BE2C (cell line): Measurements from ENCODE around the gene KLHL26.

Experiments
- DNase-seq: peaks from one replicate; pipeline ENCODE4 v3.0.0-alpha.2; 2020
- H3K27me3 ChIP-seq: fragments of 250-450 bp; sonication (Bioruptor Pico); 2 replicates; pipeline ENCODE4 v1.5.1; 2020; ENCODE audit warnings: mild to moderate bottlenecking
- H3K36me3 ChIP-seq: fragments of 250-450 bp; sonication (Bioruptor Pico); 2 replicates; pipeline ENCODE4 v1.5.1; 2020; ENCODE audit warnings: mild to moderate bottlenecking
- H3K4me1 ChIP-seq: fragments of 250-450 bp; sonication (Bioruptor Pico); 2 replicates; pipeline ENCODE4 v1.5.1; 2020
- H3K4me3 ChIP-seq: 2 replicates; pipeline ENCODE4 v1.5.1; 2011; ENCODE audit warnings: low read depth, low read length
- H3K9me3 ChIP-seq: fragments of 250-450 bp; sonication (Bioruptor Pico); 2 replicates; pipeline ENCODE4 v1.5.1; 2020
- TF ChIP-seq, protein P1 (sequence below): IDR thresholded peaks from 2 replicates; pipeline ENCODE4 v1.5.1; 2012; ENCODE audit warnings: mild to moderate bottlenecking, low read depth, low read length

KLHL26 gene

DNA sequence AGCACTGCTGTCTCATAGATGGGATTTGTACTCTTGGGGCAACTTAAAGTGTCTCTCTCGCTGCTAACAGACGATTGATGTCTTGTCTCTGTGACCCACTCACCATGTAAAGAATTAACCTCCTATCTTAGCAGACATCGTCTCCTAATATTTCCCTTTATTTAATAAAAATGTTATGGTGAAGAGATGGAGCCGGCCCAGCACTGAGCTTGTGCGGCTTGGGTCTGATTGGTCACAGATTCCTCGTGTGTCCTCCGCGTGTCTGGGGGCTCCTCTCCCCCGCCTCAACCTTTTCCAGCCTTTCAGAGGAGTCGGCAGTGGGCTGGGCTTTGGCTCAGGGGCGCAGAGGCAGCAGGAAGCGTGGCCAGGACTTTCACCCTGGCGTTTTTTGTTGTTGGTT, 33.5 kb downstream of the KLHL26 start:
- Histone ChIP-seq H3K4me3 (no peak overlapping the region), H3K36me3 (peaks cover 18% of the 10 kb centered on the region), H3K9me3 (no peaks in the 10 kb centered on the region), H3K4me1 (peaks cover 26% of the 10 kb centered on the region), H3K27me3 (no peaks in the 10 kb centered on the region)
- TF ChIP-seq, protein P1, sequence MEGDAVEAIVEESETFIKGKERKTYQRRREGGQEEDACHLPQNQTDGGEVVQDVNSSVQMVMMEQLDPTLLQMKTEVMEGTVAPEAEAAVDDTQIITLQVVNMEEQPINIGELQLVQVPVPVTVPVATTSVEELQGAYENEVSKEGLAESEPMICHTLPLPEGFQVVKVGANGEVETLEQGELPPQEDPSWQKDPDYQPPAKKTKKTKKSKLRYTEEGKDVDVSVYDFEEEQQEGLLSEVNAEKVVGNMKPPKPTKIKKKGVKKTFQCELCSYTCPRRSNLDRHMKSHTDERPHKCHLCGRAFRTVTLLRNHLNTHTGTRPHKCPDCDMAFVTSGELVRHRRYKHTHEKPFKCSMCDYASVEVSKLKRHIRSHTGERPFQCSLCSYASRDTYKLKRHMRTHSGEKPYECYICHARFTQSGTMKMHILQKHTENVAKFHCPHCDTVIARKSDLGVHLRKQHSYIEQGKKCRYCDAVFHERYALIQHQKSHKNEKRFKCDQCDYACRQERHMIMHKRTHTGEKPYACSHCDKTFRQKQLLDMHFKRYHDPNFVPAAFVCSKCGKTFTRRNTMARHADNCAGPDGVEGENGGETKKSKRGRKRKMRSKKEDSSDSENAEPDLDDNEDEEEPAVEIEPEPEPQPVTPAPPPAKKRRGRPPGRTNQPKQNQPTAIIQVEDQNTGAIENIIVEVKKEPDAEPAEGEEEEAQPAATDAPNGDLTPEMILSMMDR: no peak
- DNase-seq: peak; percentile 55

DNA sequence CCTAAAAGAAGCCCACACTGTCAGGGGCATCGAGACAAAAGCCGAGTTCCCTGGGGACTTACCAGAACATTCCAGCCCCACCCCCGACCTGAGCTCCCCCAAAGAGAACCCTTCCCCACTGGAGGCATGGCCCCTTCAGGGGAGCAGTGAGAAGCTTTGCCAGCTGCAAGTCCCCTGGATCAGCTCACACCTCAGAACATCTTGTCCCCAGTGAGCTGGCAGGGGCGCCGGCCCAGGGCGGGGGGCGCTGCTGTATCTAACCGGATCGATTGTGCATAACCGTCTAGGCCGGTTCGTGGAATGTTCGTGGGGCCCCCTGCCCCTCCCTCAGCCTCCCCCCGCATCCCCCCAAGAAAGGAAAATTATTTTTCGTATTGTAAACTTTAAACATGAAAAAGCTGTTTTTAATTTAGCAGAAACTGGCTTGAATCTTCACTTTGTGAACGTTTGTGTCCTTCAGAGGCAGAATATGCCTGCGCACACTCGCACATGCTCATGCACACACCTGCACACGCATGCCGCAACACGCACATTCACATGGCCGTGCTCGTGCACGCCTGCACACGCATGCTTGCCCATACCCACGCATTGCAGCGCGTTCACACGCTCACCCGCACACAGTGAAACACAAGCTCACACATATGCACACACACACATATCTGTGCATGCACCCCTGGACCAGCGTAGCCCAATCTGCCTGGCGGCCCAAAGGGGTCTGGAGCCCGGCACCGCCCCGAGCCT, 34.6 kb downstream of the KLHL26 start:
- peaks cover 27% of the 10 kb centered on the region for H3K4me1 ChIP-seq
- H3K27me3 ChIP-seq: no peaks in the 10 kb centered on the region
- TF ChIP-seq, protein P1: no peak
- no peaks in the 10 kb centered on the region for H3K9me3 ChIP-seq
- DNase-seq: no peak
- H3K36me3 ChIP-seq: peaks cover 18% of the 10 kb centered on the region
- H3K4me3 ChIP-seq: no peak overlapping the region

DNA sequence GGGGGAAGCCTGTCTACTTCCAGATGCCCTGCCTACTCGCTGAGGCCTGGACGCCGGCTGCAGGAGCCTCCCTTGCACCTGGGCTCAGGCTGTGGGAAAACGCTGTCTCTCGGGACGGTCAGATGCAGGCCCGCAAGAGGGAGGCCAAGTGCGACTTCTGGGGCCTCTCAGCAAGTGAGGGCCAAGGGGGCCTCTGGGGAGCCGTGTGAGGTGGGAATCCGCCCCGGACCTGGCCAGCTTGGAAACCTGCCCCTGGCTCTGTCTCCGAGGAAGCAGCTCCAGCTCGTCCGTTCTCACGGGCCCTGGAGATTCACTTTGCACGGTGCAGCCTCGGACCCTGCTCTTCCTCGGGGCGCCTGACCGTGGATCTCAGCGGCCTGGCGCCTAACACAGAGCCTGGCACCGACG, 35.2 kb downstream of the KLHL26 start:
- Histone ChIP-seq H3K36me3 (peaks cover 18% of the 10 kb centered on the region), H3K4me3 (no peak overlapping the region), H3K9me3 (no peaks in the 10 kb centered on the region), H3K4me1 (peaks cover 33% of the 10 kb centered on the region), H3K27me3 (no peaks in the 10 kb centered on the region)
- DNase-seq: peak; percentile 63
- TF ChIP-seq, protein P1: no peak

DNA sequence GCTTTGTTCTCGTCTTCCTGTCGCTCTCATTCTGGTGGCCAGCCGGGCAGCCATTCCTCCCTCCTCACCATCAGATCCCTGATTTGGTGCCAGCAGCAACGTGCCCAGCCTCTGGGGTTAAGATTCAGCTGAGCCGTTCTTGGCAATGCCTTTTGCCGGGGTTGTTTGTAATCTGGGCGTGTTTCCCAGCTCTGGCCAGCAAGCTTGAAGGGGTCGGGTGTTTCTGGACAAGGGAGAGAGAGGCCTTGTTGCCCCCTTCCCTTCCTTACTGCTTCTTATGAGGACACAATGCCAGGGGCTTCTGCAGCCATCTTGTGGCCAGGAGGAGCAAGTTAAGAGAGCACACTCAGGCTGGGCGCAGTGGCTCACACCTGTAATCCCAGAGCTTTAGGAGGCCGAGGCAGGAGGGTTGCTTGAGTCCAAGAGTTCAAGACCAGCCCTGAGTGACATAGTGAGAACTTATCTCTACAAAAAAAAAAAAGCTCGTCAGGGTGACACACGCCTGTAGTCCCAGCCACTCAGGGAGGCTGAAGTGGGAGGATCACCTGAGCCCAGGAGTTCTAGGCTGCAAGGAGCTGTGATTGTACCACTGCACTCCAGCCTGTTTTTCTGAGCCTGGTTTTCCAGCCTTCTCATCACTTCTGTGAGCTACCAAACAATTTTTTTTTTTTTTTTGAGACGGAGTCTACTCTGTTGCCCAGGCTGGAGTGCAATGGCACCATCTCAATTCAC, 35.9 kb downstream of the KLHL26 start:
- peaks cover 38% of the 10 kb centered on the region for H3K4me1 ChIP-seq
- no peaks in the 10 kb centered on the region for H3K9me3 ChIP-seq
- TF ChIP-seq, protein P1: peak; percentile 36
- H3K27me3 ChIP-seq: no peaks in the 10 kb centered on the region
- no peak overlapping the region for H3K4me3 ChIP-seq
- DNase-seq: no peak
- peaks cover 15% of the 10 kb centered on the region for H3K36me3 ChIP-seq

DNA sequence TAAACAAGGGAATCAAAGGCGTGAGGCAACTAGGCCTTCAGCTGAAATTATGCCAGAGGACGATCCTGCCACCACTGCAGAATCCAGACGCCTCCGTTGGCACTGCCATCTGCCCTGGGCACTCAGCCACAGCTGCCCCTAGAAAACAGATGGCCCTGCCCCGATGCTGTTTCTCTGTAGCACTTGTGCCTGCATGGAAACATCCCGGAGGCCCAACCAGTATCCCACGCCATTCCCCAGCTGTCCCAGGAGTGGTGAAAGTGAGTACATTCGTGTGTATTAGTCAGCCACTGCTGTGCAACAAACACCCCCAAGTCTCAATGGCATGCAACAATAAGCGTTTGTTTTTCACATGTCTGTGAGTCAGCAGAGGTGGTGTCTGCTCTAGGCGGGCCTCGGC, 37.8 kb downstream of the KLHL26 start:
- no peaks in the 10 kb centered on the region for H3K9me3 ChIP-seq
- DNase-seq: no peak
- TF ChIP-seq, protein P1: no peak
- H3K4me1 ChIP-seq: peaks cover 41% of the 10 kb centered on the region
- H3K4me3 ChIP-seq: no peak overlapping the region
- H3K36me3 ChIP-seq: no peaks in the 10 kb centered on the region; the same call in 1 of the 2 replicates
- no peaks in the 10 kb centered on the region for H3K27me3 ChIP-seq

DNA sequence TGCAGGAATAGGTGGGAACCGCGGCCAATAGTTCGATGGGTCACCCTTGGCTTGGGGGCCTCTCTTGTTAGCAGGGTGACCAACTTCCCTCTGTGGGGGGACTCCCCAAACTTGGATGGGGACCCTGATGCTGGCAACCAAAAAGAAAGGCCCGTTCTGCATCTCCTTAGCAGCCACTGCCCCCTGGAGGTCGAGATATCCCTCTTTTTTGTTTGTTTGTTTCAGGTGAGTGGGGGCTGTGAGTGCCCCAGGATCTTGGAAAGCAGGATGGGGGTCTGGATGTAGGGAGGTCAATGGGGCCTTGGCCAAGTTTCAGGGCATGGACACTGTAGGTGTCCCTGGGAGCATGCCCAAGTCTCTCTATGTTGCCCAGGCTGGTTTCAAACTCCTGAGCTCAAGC, 39.0 kb downstream of the KLHL26 start:
- H3K4me3 ChIP-seq: no peak overlapping the region
- no peaks in the 10 kb centered on the region for H3K27me3 ChIP-seq
- H3K36me3 ChIP-seq: no peaks in the 10 kb centered on the region; the same call in 1 of the 2 replicates
- TF ChIP-seq, protein P1: peak; percentile 50
- DNase-seq: peak; percentile 31
- peaks cover 30% of the 10 kb centered on the region for H3K4me1 ChIP-seq
- H3K9me3 ChIP-seq: no peaks in the 10 kb centered on the region
